Stimulated activated CD4-positive, alpha-beta T cell treated with anti-CD3 and anti-CD28 coated beads, Interleukin-1b, Interleukin-23, amount 100 ng/mL, for 48 hours (primary cell): ENCODE data around the gene FRMD4B.
"Not testable (repeated sequence)": the region's sequence is repeated elsewhere in the genome, so short reads cannot be mapped to it uniquely, and the experiment has no call there.

Source experiments
- DNase-seq: peaks from one replicate; pipeline ENCODE4 v3.0.0-alpha.2; 2020

FRMD4B gene

DNA sequence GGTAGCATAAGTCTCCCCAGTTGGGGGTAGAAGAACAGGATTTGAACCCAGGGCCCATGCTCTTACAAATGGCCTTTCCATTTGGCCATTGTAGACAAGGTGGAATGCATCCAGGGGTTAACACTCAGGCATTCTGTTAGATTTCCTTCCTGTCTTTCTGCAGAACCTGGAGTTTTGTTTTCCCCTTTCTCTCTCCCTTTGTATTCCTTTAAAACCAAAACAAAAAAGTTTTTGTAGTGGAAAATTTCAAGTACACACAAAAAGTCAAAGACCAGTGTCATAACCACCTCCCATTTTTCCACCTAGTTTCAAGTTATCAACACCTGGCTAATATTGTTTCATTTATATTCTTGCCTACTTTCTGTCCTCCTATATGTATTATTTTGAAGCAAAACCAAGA, 26.0 kb downstream of the FRMD4B start:
- DNase-seq = no peak

DNA sequence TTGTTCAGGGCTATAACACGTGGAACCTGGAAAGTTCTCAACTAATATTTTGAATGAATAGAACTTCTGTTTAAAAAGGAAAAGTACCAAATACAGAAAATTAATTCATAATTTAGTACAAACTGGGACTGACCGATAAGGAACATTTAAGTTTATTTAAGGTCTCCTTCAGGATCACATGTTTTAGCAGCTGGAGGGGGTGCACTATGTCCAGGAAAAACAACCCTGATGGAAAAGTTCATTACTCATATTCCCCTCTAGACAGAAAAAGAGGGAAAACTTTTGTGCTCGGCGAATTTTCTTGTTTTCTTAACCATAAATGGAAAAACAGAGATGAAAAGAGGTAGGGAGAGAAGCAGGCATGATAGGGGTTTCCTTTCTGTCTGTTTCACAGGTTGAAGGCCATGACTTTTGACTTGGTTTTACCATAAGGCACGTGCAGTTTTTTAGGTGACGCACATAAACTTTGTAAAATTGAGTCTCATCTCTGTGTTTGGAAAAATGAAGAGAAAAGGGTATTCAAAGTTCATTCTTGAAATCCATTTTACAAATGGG, 26.5 kb downstream of the FRMD4B start:
- no peak for DNase-seq

DNA sequence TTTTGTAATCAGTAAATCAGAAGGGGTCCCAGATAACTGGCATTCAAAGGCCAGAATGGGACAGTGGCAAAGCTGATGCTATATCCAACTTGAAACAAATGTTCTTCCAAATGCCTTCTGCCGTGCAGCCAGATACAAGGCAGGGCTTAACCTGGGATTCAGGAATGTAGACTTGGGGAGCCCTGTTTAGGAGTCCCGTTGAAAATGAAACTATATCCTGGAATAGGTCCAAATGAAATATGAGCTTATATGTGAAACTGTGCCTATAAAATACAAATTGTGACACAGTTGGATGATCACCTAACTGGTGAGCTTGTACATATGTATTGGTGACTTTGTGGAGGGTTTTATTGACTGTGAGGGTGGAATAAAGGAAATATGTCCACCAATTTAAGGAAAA, 28.7 kb downstream of the FRMD4B start:
- no peak for DNase-seq

DNA sequence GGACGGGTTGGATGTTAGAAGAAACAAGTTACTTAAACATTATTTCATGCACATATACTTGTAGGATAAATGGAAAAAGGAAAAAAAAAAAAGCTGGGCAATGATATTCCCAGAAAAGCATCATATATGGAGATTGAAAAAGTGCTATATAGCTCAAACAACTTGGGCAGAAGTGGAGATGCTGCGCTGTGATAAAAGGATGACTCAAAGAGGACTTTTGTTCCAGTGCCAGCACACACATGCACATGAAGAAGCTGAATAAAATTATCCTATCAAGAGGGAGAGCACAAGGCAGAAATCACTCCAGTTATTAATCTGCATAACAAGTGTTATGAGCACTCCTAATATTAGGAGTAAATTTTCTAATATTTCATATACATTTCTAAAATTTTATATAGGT, 30.9 kb downstream of the FRMD4B start:
- no peak for DNase-seq

DNA sequence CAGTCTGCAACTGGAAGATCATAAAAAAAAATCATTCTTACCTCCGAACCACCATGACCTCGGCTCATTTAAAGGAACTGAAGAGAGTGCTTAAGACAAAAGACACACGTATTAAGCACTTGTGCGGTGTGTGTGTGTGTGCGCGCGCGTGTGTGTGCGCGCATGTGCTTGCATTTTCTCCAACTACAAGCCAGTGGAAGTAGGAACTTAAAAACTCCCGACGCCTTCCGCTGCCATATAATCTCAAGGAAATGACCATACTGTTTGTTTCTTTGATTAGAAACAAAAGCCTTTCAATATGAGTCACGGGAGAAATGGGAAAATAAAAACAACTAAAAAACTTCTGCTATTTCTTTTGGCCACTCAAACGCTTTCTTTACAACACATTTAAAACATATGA, 32.4 kb downstream of the FRMD4B start:
- no peak for DNase-seq

DNA sequence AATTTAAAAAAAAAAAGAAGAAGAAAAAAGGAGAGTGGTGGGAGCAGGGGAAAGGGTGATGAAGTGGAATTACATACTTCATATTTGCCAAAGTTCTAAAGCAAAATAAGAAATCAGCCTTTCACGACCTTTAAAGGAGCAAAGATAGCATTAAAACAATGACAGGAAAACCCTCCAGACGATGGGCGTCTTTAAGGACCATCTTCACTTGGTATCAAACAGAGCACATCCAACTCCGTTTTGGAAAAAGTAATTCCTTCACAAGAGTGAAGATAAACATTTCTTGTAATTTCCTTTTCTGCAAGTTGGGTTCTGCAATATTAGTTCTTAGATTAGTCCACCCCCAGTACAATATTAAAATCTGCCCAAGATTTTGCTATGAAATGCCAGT, 32.8 kb downstream of the FRMD4B start:
- no peak for DNase-seq

DNA sequence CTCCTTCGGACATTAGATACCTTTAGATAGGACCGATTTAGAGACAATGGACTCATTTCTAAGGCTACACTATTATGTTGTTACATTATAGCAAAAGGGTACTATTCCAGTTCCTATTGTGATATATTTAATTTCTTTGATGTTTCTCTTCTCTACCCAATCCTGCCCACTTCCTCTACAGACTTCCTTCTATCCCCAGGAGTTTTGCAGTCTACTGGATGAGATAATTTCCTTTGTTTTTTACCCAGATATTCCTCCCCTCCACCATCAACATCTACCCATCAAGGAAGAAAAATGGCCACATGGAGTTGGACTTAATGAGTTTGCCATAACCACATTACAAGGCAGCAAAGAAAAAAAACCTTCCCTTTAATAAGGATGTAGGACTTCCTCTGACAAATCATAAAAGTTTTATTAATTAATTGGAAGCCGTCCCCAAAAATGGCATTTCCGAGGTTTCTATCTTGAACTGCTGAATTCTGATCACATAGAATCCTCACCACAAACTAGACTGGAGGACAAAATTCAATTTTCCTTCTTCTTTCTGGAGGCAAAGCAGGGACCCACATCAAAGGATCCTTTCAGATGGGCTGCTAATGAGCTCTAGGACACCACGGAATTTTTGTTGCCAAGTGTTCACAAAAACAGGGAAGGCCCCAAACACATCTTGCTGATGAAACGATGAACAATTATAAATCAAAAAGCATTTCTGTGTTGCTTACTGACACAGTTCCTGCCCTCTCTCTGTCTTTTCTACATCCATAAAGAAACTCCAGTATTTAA, 33.4 kb downstream of the FRMD4B start:
- DNase-seq = no peak

DNA sequence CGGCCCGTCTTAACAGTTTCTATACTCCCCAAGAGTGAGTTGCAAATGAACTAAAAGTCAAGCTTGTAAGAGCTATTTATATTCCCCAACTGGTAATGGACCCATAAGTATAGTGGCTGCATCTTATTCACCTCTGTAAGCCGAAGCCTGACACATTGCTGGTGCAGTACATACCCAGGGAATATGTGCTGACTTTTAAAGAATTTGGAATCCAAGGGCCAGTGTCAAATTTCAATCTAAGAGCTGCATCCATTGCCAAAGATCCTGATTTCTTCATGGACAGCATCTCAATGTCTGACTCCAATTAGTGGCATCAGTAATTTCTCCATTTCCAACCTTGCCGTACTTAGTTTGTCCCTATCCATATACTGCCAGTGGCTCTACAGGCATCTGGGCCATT, 42.0 kb downstream of the FRMD4B start:
- no peak for DNase-seq

DNA sequence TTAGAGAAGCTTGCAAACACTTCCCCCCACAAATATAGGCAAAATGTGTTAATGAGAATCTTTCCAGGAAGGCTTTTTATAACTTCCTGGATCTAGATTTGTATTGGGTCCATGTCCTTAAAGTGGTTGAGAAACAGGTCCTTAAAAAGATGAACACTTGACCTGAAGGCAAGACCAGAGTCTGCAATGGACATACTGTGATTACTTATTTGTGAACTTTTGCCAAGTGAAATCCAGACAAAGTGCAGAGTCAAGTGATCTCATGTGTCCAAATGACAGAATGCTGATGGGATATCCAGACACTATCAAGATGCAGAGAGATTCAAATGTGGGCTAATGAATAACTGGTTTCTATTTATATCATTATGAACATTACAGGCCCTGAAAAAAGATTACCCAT, 43.8 kb downstream of the FRMD4B start:
- DNase-seq = no peak

DNA sequence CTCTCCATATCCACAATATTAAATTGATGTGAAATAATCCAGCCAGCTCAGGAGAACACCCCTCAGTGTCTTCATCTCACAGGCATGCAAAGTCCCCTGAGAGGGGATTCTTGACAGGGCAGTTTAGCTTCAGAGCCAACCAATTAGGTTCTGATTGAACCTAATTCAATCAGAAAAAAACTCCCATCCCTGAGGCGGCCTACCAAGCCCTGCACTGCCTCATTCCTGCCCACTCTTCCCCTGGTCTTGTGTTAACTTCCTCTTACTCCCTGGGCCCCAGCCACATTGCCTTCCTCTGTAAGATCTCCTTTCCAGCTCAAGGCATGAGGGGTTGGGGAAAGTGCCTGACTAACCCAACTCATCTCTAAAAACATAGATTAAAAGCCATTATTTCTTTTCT, 46.1 kb downstream of the FRMD4B start:
- no peak for DNase-seq

DNA sequence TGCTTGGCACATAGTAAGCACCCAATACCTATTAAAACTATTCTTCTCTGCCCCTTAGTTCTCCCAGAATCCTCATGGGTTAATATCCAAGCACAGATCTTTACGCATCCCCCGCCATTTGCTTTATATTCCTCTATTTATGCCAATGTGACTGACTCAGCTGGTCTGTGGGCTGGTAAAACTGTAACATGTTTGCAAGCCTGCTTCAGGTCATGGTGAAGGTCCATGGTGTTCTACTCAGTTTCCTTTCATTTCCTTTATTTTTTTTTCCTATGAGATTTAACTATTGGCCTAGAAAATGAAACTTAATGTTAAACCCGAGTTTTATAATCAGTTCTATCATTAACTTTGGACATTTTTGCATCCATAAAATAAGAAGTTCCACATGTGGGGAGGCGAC, 47.0 kb downstream of the FRMD4B start:
- no peak for DNase-seq

DNA sequence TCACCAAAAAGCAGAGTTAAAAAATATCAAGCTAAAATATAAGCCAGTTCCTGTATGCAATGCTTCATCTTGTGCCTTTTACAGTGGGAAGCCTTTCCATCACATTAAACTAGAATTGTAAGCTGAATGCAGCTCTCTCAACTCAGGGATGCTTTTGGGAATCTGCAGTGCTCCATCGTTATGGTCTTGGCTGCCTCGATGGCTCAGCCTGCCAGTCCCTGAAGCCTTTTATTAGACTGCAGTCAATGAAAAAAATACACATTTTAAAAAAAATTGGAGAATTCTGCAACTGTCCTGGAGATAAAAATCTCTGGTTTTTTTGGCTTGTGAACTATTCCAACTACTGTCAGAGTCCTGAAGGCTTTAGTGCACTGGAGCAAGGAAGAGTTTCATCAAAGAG, 53.0 kb downstream of the FRMD4B start:
- DNase-seq = no peak

DNA sequence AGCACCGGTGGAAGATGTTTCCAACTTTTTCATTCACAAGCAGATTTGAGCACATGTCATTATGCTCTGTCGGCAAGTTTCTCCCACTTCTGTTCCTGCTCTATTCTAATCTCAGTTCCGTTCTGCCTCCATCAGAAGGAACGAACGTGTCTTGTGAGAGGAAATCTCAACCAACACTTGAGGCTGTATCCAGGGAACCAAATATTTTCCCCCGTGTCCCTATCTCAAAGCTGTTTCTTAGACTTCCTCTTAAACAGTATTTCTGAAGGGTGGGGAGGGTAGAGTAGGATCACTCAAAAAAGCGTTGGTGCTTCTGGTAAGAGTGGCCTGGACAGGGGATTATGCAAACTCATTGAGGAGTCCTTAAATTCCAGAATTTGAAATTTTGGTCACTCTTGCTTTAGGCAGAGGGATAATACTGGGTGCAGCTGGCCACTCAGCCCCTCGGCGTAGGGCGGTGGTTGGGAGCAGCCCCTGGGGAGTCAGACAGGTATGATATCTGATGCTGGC, 54.9 kb downstream of the FRMD4B start:
- no peak for DNase-seq

DNA sequence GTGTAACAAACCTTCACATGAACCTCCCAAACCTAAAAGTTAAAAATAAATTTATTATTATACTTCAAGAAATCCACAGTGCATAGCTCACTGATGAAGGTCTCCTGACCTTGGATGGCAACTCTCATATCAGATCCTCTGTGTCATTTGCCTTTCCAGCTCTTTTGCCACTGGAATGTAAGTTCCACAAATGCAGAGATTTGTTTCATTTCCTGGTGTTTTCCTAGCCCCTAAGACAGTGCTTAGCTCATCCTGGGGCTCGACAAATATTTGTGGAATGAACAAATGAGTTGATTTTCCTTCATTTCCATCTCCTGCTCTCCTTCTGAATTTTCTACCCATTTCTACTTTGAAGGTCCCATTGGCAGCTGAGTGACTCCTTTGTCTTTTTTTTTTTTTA, 56.0 kb downstream of the FRMD4B start:
- no peak for DNase-seq

DNA sequence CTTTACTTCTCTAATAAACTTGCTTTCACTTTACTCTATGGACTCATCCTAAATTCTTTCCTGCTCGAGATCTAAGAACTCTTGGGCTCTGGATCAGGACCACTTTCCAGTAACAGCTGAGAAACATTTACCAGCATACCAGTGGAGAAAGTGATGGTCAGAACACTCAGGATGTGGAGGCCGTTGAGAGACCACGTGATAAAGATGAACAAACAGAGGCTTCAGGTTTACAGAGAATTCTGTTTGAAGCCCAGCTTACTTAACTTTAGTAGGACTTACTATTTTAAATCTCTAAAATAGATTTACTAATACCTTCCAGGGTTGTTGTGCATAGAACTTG, 57.0 kb downstream of the FRMD4B start:
- DNase-seq = no peak

DNA sequence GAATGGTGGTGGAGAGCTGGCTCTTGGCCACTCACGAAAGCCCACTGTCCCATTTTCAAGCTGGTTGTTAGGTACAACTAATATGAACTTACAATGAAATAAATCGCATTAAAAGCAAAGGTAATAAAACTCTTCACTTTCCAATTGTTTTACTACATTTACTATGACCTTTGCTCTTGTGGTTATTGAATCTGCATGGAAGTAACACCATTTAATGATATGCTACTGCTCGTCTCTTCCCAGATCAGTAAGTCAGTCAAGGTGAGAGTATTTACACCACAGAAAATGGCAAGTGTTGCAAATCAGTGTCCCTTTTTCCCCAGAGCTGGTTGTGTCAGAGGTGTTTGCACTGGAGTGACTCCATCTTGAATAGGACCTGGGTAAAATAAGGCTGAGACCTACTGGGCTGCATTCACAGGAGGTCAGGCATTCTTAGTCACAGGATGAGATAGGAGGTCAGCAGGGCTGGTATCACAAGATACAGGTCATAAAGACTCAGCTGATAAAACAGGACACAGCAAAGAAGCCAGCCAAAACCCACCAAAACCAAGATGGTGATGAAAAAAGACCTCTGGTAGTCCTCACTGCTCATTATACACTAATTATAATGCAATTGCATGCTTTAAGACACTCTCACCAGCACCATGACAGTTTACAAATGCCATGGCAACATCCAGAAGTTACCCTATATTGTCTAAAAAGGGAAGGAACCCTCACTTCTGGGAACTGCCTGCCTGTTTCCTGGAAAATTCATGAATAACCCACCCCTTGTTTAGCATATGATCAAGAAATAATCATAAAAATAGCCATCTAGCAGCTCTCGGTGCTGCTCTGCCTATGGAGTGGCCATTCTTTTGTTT, 57.6 kb downstream of the FRMD4B start:
- no peak for DNase-seq

DNA sequence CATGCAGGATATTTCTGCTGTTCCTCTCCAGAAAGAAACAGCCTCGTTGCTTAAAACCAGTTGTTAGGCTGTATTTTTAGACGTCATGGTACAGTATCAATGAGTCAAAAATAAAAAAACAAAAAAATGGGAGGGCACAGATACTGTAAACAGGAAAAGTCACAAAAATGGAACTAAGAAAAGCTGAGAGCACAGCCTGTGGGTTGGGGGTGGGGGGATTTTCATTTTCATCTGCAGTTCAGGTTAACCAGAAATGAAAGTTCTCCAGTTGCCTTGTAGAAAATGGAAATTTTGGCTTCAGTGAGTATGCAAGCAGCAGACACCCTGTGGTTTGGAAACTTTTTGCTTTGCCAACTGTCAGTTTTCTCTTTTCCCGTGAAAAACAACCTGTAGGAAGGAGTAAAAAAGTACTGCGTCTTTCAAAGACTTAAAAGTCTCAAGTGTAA, 59.0 kb downstream of the FRMD4B start:
- DNase-seq = peak; percentile 63

DNA sequence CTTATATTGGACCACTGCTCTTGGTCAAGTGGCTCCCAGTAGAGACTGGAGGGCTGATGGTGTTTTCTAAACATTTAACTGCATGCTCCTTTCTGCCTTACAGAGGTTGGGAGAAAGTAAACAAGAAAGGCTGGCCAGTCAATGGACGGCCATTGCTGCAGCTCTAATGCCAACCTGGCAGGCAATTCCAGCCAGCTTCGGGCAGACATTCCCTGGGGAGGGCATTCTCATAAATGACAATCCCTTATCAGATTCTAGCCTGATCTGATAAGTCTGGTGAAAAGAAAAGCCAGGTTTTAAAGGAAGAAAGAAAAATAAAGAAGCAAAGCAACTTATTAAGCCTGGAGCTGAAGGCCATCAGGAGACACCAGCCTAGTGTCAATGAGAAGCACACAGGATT, 60.7 kb downstream of the FRMD4B start:
- no peak for DNase-seq

DNA sequence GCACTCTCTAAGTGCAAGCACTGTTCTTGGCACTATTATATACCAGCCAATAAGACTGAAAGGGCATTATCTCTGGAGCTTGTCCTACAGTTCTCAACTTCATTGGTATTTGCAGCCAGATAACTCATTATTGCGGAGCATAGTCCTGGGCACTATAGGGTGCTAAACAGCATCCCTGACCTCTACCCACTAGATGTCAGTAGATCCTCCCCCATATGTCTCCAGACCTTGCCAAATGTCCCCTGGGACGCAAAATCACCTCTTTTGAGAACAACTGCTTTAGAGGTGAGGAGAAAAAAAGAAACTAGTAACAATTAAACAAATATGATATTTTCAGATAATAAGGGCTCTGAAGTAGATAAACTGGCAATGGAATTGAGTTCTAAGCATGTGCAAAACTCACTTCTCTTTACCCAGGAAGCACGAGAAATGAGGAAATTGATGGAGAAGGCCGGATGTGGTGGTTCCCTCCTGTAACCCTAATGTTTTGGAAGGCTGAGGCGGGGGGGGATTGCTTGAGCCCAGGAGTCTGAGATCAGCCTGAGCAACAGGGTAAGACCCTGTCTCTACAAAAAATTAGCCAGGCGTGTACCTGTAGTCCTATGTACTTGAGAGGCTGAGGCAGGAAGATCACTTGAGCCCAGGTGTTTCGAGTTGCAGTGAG, 61.4 kb downstream of the FRMD4B start:
- no peak for DNase-seq

DNA sequence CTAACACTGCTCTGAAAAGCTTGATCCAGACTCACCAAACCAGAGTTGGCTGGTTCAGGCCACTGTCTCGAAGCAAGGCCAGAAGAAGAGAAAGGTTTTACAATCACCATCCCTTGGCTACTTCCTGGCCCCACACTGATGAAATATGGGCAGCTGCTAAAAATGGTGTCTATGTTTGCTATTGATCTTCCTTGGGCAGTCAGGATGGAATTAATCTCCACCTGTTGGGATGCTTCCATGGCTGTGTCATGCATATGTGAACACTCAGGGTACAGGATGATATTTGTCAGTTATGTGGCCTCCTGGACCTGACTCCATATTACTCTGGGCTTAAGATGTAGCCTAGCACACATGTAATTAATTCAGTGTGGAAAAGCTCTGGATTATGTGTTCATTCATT, 61.9 kb downstream of the FRMD4B start:
- no peak for DNase-seq

DNA sequence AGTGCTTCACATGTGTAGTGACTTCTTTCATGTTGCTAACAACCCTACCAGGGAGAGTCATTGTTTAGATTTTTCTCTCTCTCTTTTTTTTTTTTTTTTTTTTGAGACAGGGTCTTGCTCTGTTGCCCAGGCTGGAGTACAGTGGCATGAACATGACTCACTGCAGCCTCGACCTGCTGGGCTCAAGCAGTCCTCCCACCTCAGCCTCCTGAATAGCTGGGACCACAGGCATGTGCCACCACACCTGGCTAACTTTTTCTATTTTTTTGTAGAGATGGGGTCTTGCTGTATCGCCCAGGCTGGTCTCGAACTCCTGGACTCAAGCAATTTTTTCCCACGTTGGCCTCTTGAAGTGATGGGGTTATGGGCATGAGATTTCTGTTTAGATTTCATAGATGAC, 63.4 kb downstream of the FRMD4B start:
- not testable (repeated sequence) for DNase-seq

DNA sequence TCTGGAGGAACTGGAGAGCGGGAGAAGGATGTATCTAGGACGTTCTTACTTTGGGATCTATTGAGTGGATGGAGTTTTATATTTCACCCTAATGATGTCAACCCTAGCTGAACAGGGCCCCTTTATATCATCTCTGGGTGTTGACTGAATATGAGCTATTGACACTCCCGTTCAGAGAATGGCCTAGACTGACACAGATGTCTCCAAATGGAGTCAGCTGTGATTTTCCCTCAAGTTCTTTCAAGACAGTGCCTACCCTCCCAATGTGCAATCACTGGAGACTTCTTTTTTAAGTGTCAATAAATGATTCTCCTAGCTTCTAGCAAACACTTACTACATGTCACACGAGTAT, 63.8 kb downstream of the FRMD4B start:
- DNase-seq = no peak
